ENCODE data around the gene CUBN.

Gene CUBN

DNA sequence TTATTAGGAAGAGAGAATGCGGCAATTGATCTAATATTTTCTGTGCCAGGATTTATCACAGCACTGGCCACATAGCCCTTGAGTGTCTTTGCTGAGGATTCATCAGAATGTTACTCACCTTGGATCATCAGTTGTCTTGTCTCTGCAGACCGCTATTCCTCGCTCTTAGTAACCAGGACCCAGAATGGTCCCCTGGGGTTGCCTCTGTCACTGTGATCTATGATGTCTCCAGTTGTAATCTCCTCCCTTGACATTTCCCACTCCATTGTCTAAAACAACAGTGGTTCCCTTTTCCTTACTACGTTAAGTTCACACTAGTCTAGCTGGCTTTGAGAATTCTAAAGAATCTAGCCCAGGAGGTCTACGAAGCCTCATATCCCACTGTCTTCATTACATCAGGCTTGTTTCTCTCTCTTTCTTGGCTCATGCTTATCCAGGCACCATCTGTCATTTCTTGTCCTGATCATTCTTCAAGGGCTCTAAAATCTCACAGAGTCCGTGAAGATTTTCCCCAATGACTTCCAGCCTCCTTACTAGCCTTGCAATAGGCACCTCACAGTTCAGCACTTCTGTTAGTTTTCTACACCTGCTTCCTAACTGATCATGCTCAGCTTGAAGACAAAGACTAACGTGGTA lies 125.8 kb downstream of the CUBN start:
- no peak overlapping the region for H3K4me3 ChIP-seq (ENCODE audit: low read depth, low read length)
- TF ChIP-seq, protein P1, sequence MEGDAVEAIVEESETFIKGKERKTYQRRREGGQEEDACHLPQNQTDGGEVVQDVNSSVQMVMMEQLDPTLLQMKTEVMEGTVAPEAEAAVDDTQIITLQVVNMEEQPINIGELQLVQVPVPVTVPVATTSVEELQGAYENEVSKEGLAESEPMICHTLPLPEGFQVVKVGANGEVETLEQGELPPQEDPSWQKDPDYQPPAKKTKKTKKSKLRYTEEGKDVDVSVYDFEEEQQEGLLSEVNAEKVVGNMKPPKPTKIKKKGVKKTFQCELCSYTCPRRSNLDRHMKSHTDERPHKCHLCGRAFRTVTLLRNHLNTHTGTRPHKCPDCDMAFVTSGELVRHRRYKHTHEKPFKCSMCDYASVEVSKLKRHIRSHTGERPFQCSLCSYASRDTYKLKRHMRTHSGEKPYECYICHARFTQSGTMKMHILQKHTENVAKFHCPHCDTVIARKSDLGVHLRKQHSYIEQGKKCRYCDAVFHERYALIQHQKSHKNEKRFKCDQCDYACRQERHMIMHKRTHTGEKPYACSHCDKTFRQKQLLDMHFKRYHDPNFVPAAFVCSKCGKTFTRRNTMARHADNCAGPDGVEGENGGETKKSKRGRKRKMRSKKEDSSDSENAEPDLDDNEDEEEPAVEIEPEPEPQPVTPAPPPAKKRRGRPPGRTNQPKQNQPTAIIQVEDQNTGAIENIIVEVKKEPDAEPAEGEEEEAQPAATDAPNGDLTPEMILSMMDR (IDR thresholded peaks at IDR 0.05; ENCODE audit: insufficient read depth, low read depth, low read length, missing control alignments): no peak
- DNase-seq (ENCODE audit: low read depth): no peak

GRCh38 chr10:17003151-17003550 lies 126.5 kb downstream of the CUBN start:
- DNase-seq (ENCODE audit: low read depth): no peak
- TF ChIP-seq, protein P1 (IDR thresholded peaks at IDR 0.05; ENCODE audit: insufficient read depth, low read depth, low read length, missing control alignments): no peak
- H3K4me3 ChIP-seq (ENCODE audit: low read depth, low read length): no peak overlapping the region

GRCh38 chr10:17001961-17002749 lies 127.5 kb downstream of the CUBN start:
- no peak overlapping the region for H3K4me3 ChIP-seq (ENCODE audit: low read depth, low read length)
- TF ChIP-seq, protein P1 (IDR thresholded peaks at IDR 0.05; ENCODE audit: insufficient read depth, low read depth, low read length, missing control alignments): no peak
- peak; percentile 46 for DNase-seq (ENCODE audit: low read depth)

- TF ChIP-seq, protein P1 (IDR thresholded peaks at IDR 0.05; ENCODE audit: insufficient read depth, low read depth, low read length, missing control alignments): no peak
- DNase-seq (ENCODE audit: low read depth): no peak
- H3K4me3 ChIP-seq (ENCODE audit: low read depth, low read length): no peak overlapping the region
These were observed 128.3 kb downstream of the CUBN start for GRCh38 chr10:17001297-17001744.

- TF ChIP-seq, protein P1 (IDR thresholded peaks at IDR 0.05; ENCODE audit: insufficient read depth, low read depth, low read length, missing control alignments): no peak
- no peak for DNase-seq (ENCODE audit: low read depth)
These were observed 129.8 kb downstream of the CUBN start for GRCh38 chr10:16999665-17000451.

GRCh38 chr10:16996530-16996964 lies 133.1 kb downstream of the CUBN start:
- TF ChIP-seq, protein P1 (IDR thresholded peaks at IDR 0.05; ENCODE audit: insufficient read depth, low read depth, low read length, missing control alignments): no peak
- no peak overlapping the region for H3K4me3 ChIP-seq (ENCODE audit: low read depth, low read length)
- DNase-seq (ENCODE audit: low read depth): no peak

More at GRCh38 chr10:16999665-17000451, 129.8 kb downstream of the CUBN start:
- no peak overlapping the region for H3K4me3 ChIP-seq (ENCODE audit: low read depth, low read length)
